ENCODE data around the gene FAM177B.

FAM177B gene

DNA sequence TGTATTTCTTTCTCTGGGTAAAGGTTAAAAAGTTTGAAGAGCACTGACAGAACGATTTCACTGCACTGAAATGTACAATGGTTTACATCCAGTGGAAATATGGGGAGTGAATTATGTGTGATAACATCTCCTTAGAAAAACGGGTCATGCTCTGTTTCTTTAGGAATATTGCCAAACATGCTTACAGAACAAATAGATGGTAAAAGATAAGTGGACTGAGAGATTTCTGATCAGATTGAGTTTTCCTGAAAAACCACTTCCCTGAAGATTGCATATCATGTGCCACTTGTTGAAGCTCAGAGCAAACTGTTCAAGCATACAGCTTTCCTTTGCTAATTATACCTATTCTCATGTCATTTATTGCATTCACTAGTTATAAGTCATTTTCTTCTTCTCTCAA, 47.9 kb downstream of the FAM177B start:
- peak; percentile 75 for DNase-seq (ENCODE audit: low read depth)
- TF ChIP-seq, protein P1, sequence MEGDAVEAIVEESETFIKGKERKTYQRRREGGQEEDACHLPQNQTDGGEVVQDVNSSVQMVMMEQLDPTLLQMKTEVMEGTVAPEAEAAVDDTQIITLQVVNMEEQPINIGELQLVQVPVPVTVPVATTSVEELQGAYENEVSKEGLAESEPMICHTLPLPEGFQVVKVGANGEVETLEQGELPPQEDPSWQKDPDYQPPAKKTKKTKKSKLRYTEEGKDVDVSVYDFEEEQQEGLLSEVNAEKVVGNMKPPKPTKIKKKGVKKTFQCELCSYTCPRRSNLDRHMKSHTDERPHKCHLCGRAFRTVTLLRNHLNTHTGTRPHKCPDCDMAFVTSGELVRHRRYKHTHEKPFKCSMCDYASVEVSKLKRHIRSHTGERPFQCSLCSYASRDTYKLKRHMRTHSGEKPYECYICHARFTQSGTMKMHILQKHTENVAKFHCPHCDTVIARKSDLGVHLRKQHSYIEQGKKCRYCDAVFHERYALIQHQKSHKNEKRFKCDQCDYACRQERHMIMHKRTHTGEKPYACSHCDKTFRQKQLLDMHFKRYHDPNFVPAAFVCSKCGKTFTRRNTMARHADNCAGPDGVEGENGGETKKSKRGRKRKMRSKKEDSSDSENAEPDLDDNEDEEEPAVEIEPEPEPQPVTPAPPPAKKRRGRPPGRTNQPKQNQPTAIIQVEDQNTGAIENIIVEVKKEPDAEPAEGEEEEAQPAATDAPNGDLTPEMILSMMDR (IDR thresholded peaks at IDR 0.05; ENCODE audit: control insufficient read depth, extremely low read depth, insufficient read depth) = no peak
- no peak overlapping the region for H3K4me3 ChIP-seq (ENCODE audit: low read depth, low read length)

GRCh38 chr1:222785529-222785928, 48.5 kb downstream of the FAM177B start:
- DNase-seq (ENCODE audit: low read depth) = no peak
- TF ChIP-seq, protein P1 (IDR thresholded peaks at IDR 0.05; ENCODE audit: control insufficient read depth, extremely low read depth, insufficient read depth) = no peak
- no peak overlapping the region for H3K4me3 ChIP-seq (ENCODE audit: low read depth, low read length)

DNA sequence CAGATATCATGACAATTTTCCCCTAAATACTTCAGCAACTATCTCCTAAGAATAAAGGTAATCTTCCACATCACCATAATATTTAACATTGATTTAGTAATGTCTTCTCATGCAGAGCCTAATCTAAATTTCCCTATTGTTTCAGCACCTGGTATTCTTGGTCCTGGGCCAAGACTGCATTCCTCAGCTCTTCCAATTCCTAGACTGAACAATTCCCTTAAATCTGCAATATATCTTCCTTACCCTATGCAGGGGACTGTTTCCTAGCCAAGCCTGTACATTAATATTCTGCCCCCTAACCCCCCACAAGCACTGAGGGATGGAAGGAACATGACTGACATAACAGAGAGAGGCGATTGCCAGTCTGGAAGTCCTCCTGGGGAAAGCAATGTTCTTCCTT, 49.1 kb downstream of the FAM177B start:
- no peak overlapping the region for H3K4me3 ChIP-seq (ENCODE audit: low read depth, low read length)
- TF ChIP-seq, protein P1 (IDR thresholded peaks at IDR 0.05; ENCODE audit: control insufficient read depth, extremely low read depth, insufficient read depth) = no peak
- DNase-seq (ENCODE audit: low read depth) = no peak

DNA sequence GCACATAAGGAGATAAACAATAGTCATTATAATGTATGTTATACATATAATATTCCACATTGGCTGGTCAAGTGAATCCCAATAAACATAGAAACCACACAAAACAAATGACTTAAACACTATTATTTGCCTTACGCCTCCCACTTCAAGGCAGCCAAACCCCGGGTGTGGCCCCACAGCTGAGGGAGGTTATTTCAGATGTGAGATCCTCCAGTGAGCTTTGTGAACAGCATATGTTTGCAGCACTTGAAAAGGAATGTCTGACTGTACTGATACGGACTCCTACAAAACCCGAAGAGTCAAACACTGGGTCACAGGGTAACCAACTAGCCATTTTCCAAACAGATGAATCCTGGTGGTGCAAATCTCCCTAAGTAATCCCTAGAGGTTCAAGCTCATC, 50.7 kb downstream of the FAM177B start:
- no peak for DNase-seq (ENCODE audit: low read depth)
- H3K4me3 ChIP-seq (ENCODE audit: low read depth, low read length) = no peak overlapping the region
- TF ChIP-seq, protein P1 (IDR thresholded peaks at IDR 0.05; ENCODE audit: control insufficient read depth, extremely low read depth, insufficient read depth) = no peak

DNA sequence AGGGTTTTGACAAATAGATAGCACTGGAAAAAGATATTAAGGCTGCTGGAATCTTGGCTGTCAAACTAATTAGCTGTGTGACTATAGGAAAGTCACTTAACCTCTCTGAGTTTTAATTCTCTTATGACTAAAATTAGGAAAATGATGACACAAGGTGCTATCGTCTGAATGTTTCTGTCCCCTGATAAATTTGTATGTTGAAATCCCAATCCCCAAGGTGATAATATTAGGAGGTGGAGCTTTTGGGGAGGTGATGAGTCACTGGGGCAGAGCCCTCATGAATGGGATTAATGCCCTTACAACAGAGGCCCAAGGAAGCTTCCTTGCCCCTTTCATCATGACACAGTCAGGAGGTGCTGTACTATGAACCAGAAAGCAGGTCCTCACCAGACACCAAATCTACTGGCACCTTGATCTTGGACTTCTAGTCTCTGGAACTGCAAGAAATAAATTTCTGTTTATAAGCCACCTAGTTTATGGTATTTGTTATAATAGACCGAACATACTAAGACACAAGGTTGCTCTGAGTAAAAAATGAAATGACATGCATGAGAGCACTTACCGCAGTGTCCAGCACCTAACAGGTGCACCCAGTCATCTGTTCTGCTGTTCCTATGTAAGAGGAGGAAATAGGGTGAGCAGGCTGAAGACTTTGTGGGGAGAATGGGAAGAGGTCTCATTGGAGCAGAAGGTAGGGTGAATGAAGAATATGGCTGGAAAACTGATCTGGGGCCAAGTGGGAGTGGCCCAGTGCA, 51.6 kb downstream of the FAM177B start:
- TF ChIP-seq, protein P1 (IDR thresholded peaks at IDR 0.05; ENCODE audit: control insufficient read depth, extremely low read depth, insufficient read depth) = no peak
- no peak for DNase-seq (ENCODE audit: low read depth)

GRCh38 chr1:222790115-222790514, 53.1 kb downstream of the FAM177B start:
- no peak overlapping the region for H3K4me3 ChIP-seq (ENCODE audit: low read depth, low read length)
- DNase-seq (ENCODE audit: low read depth) = no peak
- TF ChIP-seq, protein P1 (IDR thresholded peaks at IDR 0.05; ENCODE audit: control insufficient read depth, extremely low read depth, insufficient read depth) = no peak

More for the DNA sequence above, 51.6 kb downstream of the FAM177B start:
- no peak overlapping the region for H3K4me3 ChIP-seq (ENCODE audit: low read depth, low read length)

DNA sequence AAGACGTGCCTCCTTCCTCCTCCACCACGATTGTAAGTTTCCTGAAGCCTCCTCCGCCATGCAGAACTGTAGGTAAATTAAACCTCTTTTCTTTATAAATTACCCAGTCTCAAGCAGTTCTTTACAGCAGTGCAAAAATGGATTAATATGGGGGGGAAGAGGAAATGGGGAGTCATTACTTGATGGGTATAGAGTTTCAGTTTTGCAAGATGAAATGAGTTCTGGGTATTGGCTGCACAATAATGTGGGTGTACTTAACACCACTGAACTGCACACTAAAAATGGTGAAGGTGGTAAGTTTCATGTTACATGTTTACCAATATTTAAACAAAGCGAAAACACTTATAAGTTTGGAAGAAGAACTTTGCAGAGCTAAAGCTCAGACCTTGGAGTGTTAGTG, 53.5 kb downstream of the FAM177B start:
- H3K4me3 ChIP-seq (ENCODE audit: low read depth, low read length) = no peak overlapping the region
- TF ChIP-seq, protein P1 (IDR thresholded peaks at IDR 0.05; ENCODE audit: control insufficient read depth, extremely low read depth, insufficient read depth) = no peak
- no peak for DNase-seq (ENCODE audit: low read depth)

All from LNCaP clone FGC (cell line).